B cell (primary cell): Measurements from ENCODE around the gene AHCY. TPM values are rescaled to one million over a fixed set of nuclear protein-coding genes. Genes with fewer than 3 reads are reported as not detected.

Source experiments
- ATAC-seq: fragments of 200-7000 bp; cut with Tn5 transposase; one replicate; pipeline ENCODE4 v1.10.0; 2021; ENCODE audit warnings: low read depth, mild to moderate bottlenecking, moderate number of reproducible peaks, moderate library complexity
- CTCF ChIA-PET: fragments of 350-600 bp; sonication (Branson Sonifier 250); formaldehyde crosslinking; loops from one replicate; lab custom pipeline; 2021; ENCODE audit warnings: antibody characterized with exemption, inconsistent platforms; lab: Charles Lee
- POLR2A ChIA-PET: fragments of 350-600 bp; sonication (Branson Sonifier 250); formaldehyde crosslinking; loops from one replicate; lab custom pipeline; 2021; ENCODE audit warnings: antibody characterized with exemption; lab: Charles Lee
- DNase-seq: peaks from one replicate; pipeline ENCODE4 v3.0.0; 2013
- H2AFZ ChIP-seq: 2 replicates; pipeline ENCODE4 v1.6.1; 2012; ENCODE audit warnings: mild to moderate bottlenecking, low read depth, low read length; ENCODE audit not compliant: insufficient read depth, poor library complexity, severe bottlenecking
- H3K27ac ChIP-seq, 2 donors: 1 replicate in 1 of 2; 2 replicates in 1 of 2; pipeline ENCODE4 v1.5.1; 2012 to 2013; ENCODE audit warnings: low read length in 2 of 2, mild to moderate bottlenecking in 2 of 2, moderate library complexity in 1 of 2
- H3K27me3 ChIP-seq, 4 experiments: fragments of 200-600 bp in 1 of 4; sonication (generic) in 1 of 4; replicated peaks in 1 of 4; 1 replicate in 2 of 4; 2 replicates in 2 of 4; pipeline versions ENCODE4 v1.6.1 to v1.7.0; 2013 to 2016; ENCODE audit warnings: low read length in 3 of 4, mild to moderate bottlenecking in 2 of 4, mixed read lengths in 1 of 4, moderate library complexity in 1 of 4; ENCODE audit not compliant: insufficient read depth in 4 of 4, control insufficient read depth in 3 of 4; ENCODE audit errors: control extremely low read depth in 1 of 4
- H3K36me3 ChIP-seq, 2 experiments: replicated peaks in 1 of 2; 1 replicate in 1 of 2; 2 replicates in 1 of 2; pipeline versions ENCODE4 v1.6.1 to v1.7.1; 2013; ENCODE audit warnings: low read length in 1 of 2; ENCODE audit not compliant: insufficient read depth in 2 of 2, control insufficient read depth in 1 of 2; ENCODE audit errors: control extremely low read depth in 1 of 2, extremely low read depth in 1 of 2
- H3K4me1 ChIP-seq, 2 donors: fragments of 200-600 bp in 1 of 2; sonication (generic) in 1 of 2; 1 replicate in 1 of 2; 2 replicates in 1 of 2; pipeline versions ENCODE4 v1.5.1 to v1.6.1; 2013 to 2017; ENCODE audit warnings: low read length in 2 of 2; ENCODE audit not compliant: control insufficient read depth in 2 of 2, insufficient read depth in 2 of 2
- H3K4me2 ChIP-seq: replicated peaks from 2 replicates; pipeline ENCODE3; 2012; ENCODE audit warnings: mild to moderate bottlenecking, low read depth, low read length; ENCODE audit not compliant: poor library complexity, severe bottlenecking
- H3K4me3 ChIP-seq, 5 experiments: fragments of 200-600 bp in 1 of 5; sonication (generic) in 1 of 5; 1 replicate in 3 of 5; 2 replicates in 2 of 5; pipeline versions ENCODE4 v1.5.1 to v1.7.0; 2011 to 2016; ENCODE audit warnings: low read length in 4 of 5, mild to moderate bottlenecking in 4 of 5, low read depth in 2 of 5, control low read depth in 1 of 5, moderate library complexity in 1 of 5; ENCODE audit not compliant: insufficient read depth in 1 of 5; ENCODE audit errors: control extremely low read depth in 1 of 5, extremely low read depth in 1 of 5
- H3K79me2 ChIP-seq: fragments of 200-600 bp; sonication (generic); one replicate; pipeline ENCODE4 v1.6.0; 2016; ENCODE audit warnings: low read length; ENCODE audit not compliant: control insufficient read depth, insufficient read depth
- H3K9ac ChIP-seq: fragments of 200-600 bp; sonication (generic); 2 replicates; pipeline ENCODE4 v1.6.1; 2017; ENCODE audit warnings: mild to moderate bottlenecking, low read length, moderate library complexity
- H3K9me3 ChIP-seq, 3 donors: one replicate each; pipeline versions ENCODE4 v1.6.1 to v1.7.1; 2013; ENCODE audit warnings: low read length in 2 of 3; ENCODE audit not compliant: control insufficient read depth in 2 of 3, insufficient read depth in 1 of 3; ENCODE audit errors: control extremely low read depth in 1 of 3
- H4K20me1 ChIP-seq: 2 replicates; pipeline ENCODE4 v1.6.0; 2012; ENCODE audit warnings: mild to moderate bottlenecking, low read length; ENCODE audit not compliant: insufficient read depth, control insufficient read depth, poor library complexity, severe bottlenecking
- H3K27ac Mint-ChIP-seq: one replicate; pipeline ENCODE4 v1.8.0; 2021; ENCODE audit warnings: mixed read lengths
- H3K27me3 Mint-ChIP-seq: one replicate; pipeline ENCODE4 v1.8.0; 2021; ENCODE audit warnings: mixed read lengths
- H3K4me1 Mint-ChIP-seq: one replicate; pipeline ENCODE4 v1.8.0; 2021; ENCODE audit warnings: mixed read lengths
- H3K4me3 Mint-ChIP-seq: one replicate; pipeline ENCODE4 v1.8.0; 2021; ENCODE audit warnings: mixed read lengths
- H3K9me3 Mint-ChIP-seq: one replicate; pipeline ENCODE4 v1.8.0; 2022; ENCODE audit warnings: mixed read lengths; ENCODE audit not compliant: insufficient read depth
- CTCF ChIP-seq: fragments of 200-600 bp; IDR thresholded peaks from one replicate; pipeline ENCODE4 v1.8.0; 2022; ENCODE audit warnings: antibody characterized with exemption, mild to moderate bottlenecking
- EZH2 ChIP-seq: IDR thresholded peaks from 2 replicates; pipeline ENCODE4 v1.6.1; 2012; ENCODE audit warnings: borderline replicate concordance, low read depth, mild to moderate bottlenecking, moderate library complexity, low read length; ENCODE audit not compliant: insufficient read depth, poor library complexity, severe bottlenecking
- WGBS: methylation state at CpG from one replicate; pipeline ENCODE4 v1.1.5; 2013; ENCODE audit warnings: missing lambda C conversion rate; ENCODE audit not compliant: insufficient coverage; 5-methylcytosine and 5-hydroxymethylcytosine counted together
- intact Hi-C: fragments of 100-400 bp; cut with micrococcal nuclease; formaldehyde crosslinking; loops from one replicate; pipeline ENCODE4 v1.10.0; 2022
- polyA plus RNA-seq: library from polyadenylated mRNA; depleted of rRNA; stranded (reverse); fragments of >200 nt; gene quantifications from 2 replicates; pipeline ENCODE4 v1.2.3, GENCODE V29; 2012
- total RNA-seq, 2 donors: library from RNA; stranded (reverse); fragments of 120-200 nt in 1 of 2; gene quantifications; 1 replicate in 1 of 2; 2 replicates in 1 of 2; pipeline versions ENCODE4 v1.2.3 to v1.2.4, GENCODE V29; 2013 to 2022

AHCY gene
- total and polyA plus RNA-seq, 2 donors (not counting 1 experiment from before 2014, with no cell fraction given) = 43.6 to 44.0 TPM

- ATAC-seq (peak; percentile 100), DNase-seq (peak; percentile 90)
- Histone ChIP-seq H3K4me2 (peak overlapping the region; percentile 55), H3K79me2 (no peaks in the 10 kb centered on the region), H3K4me3 (no peak overlapping the region), H4K20me1 (no peaks in the 10 kb centered on the region), H3K4me1 (peaks cover 17 to 20% of the 10 kb centered on the region in 2 donors), H3K27me3 (peaks cover 0 to 18% (median 13%) of the 10 kb centered on the region in 4 experiments), H3K9me3 (peaks cover 0 to 3% (median 0%) of the 10 kb centered on the region in 3 donors), H3K9ac (no peak overlapping the region), H2AFZ (peak overlapping the region; percentile 53), H3K27ac (no peak overlapping the region), H3K36me3 (no peaks in the 10 kb centered on the region)
- H3K4me1 Mint-ChIP-seq = peaks cover 16% of the 10 kb centered on the region
- TF ChIP-seq EZH2 (no peak), CTCF (peak; percentile 100)
- peak overlapping the region; percentile 32 for H3K4me3 Mint-ChIP-seq
- 2% methylated on average over 10 of the region's 14 CpGs for WGBS
- POLR2A ChIA-PET = interaction anchor here (0.5 to 0.7 kb wide), 5 partner anchors 10 to 351 kb away, joined by 3 to 9 read pairs (median 4); no protein-coding TSS in a partner anchor
- peak overlapping the region; percentile 50 for H3K27ac Mint-ChIP-seq
- CTCF ChIA-PET = interaction anchor here (0.5 to 5.0 kb wide), 91 partner anchors 9 to 1522 kb away, joined by 3 to 135 read pairs (median 4); partner anchors contain the start of genes AHCY, DYNLRB1, ITCH and MAP1LC3A
- intact Hi-C loops = loop anchor here (1.0 to 5.0 kb wide), 9 partner anchors 9 to 648 kb away; partner anchors contain the start of genes AHCY, DYNLRB1 and ITCH
- no peaks in the 10 kb centered on the region for H3K9me3 Mint-ChIP-seq
- H3K27me3 Mint-ChIP-seq = peaks cover 13% of the 10 kb centered on the region
Observed at GRCh38 chr20:34312544-34313217, 9.5 kb upstream of the AHCY start.
